ENCODE data around the gene OR2T6. TPM values are rescaled to one million over a fixed set of nuclear protein-coding genes. Genes with fewer than 3 reads are reported as not detected.
A peak's percentile ranks its signal among the peaks of the same experiment; 100 is the strongest.

The OR2T6 gene
- not detected for total RNA-seq

- H3K4me3 Mint-ChIP-seq = no peak within 1 kb of the TSS
- ATAC-seq = no peak
- H3K4me1 Mint-ChIP-seq (ENCODE audit: low read depth) = no peaks in the 10 kb centered on the region
- H3K36me3 Mint-ChIP-seq (ENCODE audit: low read depth) = no peaks in the 10 kb centered on the region
- H3K27me3 Mint-ChIP-seq (ENCODE audit: low read depth) = no peaks in the 10 kb centered on the region
- no peak within 1 kb of the TSS for H3K27ac Mint-ChIP-seq
- POLR2A ChIA-PET = no interaction called here
- CTCF ChIA-PET = no interaction called here
- no peaks in the 10 kb centered on the region for H3K9me3 Mint-ChIP-seq (ENCODE audit: insufficient read depth)
- no peak for DNase-seq
These were observed at the start of gene OR2T6 for GRCh38 chr1:248375446-248375845. Gene OR2T6 (plus strand): TSS chr1:248375746. CDS start chr1:248387609, 11,863 bp downstream.

GRCh38 chr1:248343451-248343850, 32.1 kb upstream of the OR2T6 start:
- H3K27ac Mint-ChIP-seq = no peak overlapping the region
- no peaks in the 10 kb centered on the region for H3K4me1 Mint-ChIP-seq (ENCODE audit: low read depth)
- no peak overlapping the region for H3K4me3 Mint-ChIP-seq
- ChIA-PET POLR2A (no interaction called here), CTCF (no interaction called here)
- no peak for ATAC-seq
- H3K36me3 Mint-ChIP-seq (ENCODE audit: low read depth) = no peaks in the 10 kb centered on the region
- H3K9me3 Mint-ChIP-seq (ENCODE audit: insufficient read depth) = no peaks in the 10 kb centered on the region
- no peaks in the 10 kb centered on the region for H3K27me3 Mint-ChIP-seq (ENCODE audit: low read depth)
- no peak for DNase-seq

- DNase-seq = no peak
- Mint-ChIP-seq H3K9me3 (ENCODE audit: insufficient read depth) (no peaks in the 10 kb centered on the region), H3K27me3 (ENCODE audit: low read depth) (no peaks in the 10 kb centered on the region), H3K4me3 (no peak within 1 kb of the TSS), H3K4me1 (ENCODE audit: low read depth) (no peaks in the 10 kb centered on the region), H3K36me3 (ENCODE audit: low read depth) (no peaks in the 10 kb centered on the region), H3K27ac (no peak within 1 kb of the TSS)
- ChIA-PET POLR2A (no interaction called here), CTCF (no interaction called here)
- ATAC-seq = no peak
These were observed 27.1 kb upstream of the OR2T6 start, which contains the start of gene OR14C36 for GRCh38 chr1:248348475-248348874. Gene OR14C36 (plus strand): TSS chr1:248348775. CDS start chr1:248348775, 0 bp downstream.

GRCh38 chr1:248359415-248359814, 16.1 kb upstream of the OR2T6 start:
- Mint-ChIP-seq H3K27ac (no peak overlapping the region), H3K9me3 (ENCODE audit: insufficient read depth) (no peaks in the 10 kb centered on the region), H3K4me3 (no peak overlapping the region), H3K27me3 (ENCODE audit: low read depth) (no peaks in the 10 kb centered on the region), H3K36me3 (ENCODE audit: low read depth) (no peaks in the 10 kb centered on the region), H3K4me1 (ENCODE audit: low read depth) (no peaks in the 10 kb centered on the region)
- ChIA-PET CTCF (no interaction called here), POLR2A (no interaction called here)
- DNase-seq = no peak
- no peak for ATAC-seq

GRCh38 chr1:248361121-248361715, 14.3 kb upstream of the OR2T6 start, which contains the start of gene OR2T4:
Gene OR2T4 (plus strand): TSS chr1:248361665. CDS start chr1:248361665, 0 bp downstream.
- Mint-ChIP-seq H3K9me3 (ENCODE audit: insufficient read depth) (no peaks in the 10 kb centered on the region), H3K4me3 (no peak within 1 kb of the TSS), H3K4me1 (ENCODE audit: low read depth) (no peaks in the 10 kb centered on the region), H3K27ac (no peak within 1 kb of the TSS), H3K27me3 (ENCODE audit: low read depth) (no peaks in the 10 kb centered on the region), H3K36me3 (ENCODE audit: low read depth) (no peaks in the 10 kb centered on the region)
- DNase-seq (no peak), ATAC-seq (no peak)
- ChIA-PET POLR2A (no interaction called here), CTCF (no interaction called here)

GRCh38 chr1:248366609-248367008, 8.9 kb upstream of the OR2T6 start:
- CTCF ChIA-PET = interaction anchor here (0.8 kb wide), 1 partner anchor 123 kb away, joined by 4 read pairs; no protein-coding TSS in a partner anchor
- no peaks in the 10 kb centered on the region for H3K9me3 Mint-ChIP-seq (ENCODE audit: insufficient read depth)
- H3K27ac Mint-ChIP-seq = no peak overlapping the region
- DNase-seq (no peak), ATAC-seq (no peak)
- no peak overlapping the region for H3K4me3 Mint-ChIP-seq
- no peaks in the 10 kb centered on the region for H3K27me3 Mint-ChIP-seq (ENCODE audit: low read depth)
- no peaks in the 10 kb centered on the region for H3K36me3 Mint-ChIP-seq (ENCODE audit: low read depth)
- POLR2A ChIA-PET = no interaction called here
- H3K4me1 Mint-ChIP-seq (ENCODE audit: low read depth) = no peaks in the 10 kb centered on the region

- Mint-ChIP-seq H3K4me1 (ENCODE audit: low read depth) (no peaks in the 10 kb centered on the region), H3K27ac (no peak overlapping the region), H3K27me3 (ENCODE audit: low read depth) (no peaks in the 10 kb centered on the region), H3K4me3 (no peak overlapping the region), H3K36me3 (ENCODE audit: low read depth) (no peaks in the 10 kb centered on the region), H3K9me3 (ENCODE audit: insufficient read depth) (no peaks in the 10 kb centered on the region)
- ChIA-PET POLR2A (no interaction called here), CTCF (no interaction called here)
- DNase-seq (peak; percentile 22), ATAC-seq (peak; percentile 33)
These were observed 3.2 kb upstream of the OR2T6 start for GRCh38 chr1:248372394-248372793.

- no peak for ATAC-seq
- POLR2A ChIA-PET = no interaction called here
- H3K27ac Mint-ChIP-seq = no peak overlapping the region
- CTCF ChIA-PET = no interaction called here
- no peaks in the 10 kb centered on the region for H3K4me1 Mint-ChIP-seq (ENCODE audit: low read depth)
- H3K4me3 Mint-ChIP-seq = no peak overlapping the region
- H3K36me3 Mint-ChIP-seq (ENCODE audit: low read depth) = no peaks in the 10 kb centered on the region
- no peaks in the 10 kb centered on the region for H3K9me3 Mint-ChIP-seq (ENCODE audit: insufficient read depth)
- H3K27me3 Mint-ChIP-seq (ENCODE audit: low read depth) = no peaks in the 10 kb centered on the region
- DNase-seq = no peak
These were observed 1.8 kb upstream of the OR2T6 start for GRCh38 chr1:248373761-248374160.

GRCh38 chr1:248376916-248377315, 1.4 kb downstream of the OR2T6 start:
- H3K9me3 Mint-ChIP-seq (ENCODE audit: insufficient read depth) = no peaks in the 10 kb centered on the region
- ATAC-seq = no peak
- POLR2A ChIA-PET = no interaction called here

GRCh38 chr1:248380854-248381253, 5.3 kb downstream of the OR2T6 start:
- ATAC-seq = no peak
- H3K27me3 Mint-ChIP-seq (ENCODE audit: low read depth) = no peaks in the 10 kb centered on the region
- H3K9me3 Mint-ChIP-seq (ENCODE audit: insufficient read depth) = no peaks in the 10 kb centered on the region
- no peak for DNase-seq
- H3K4me3 Mint-ChIP-seq = no peak overlapping the region
- no peaks in the 10 kb centered on the region for H3K4me1 Mint-ChIP-seq (ENCODE audit: low read depth)
- no peak overlapping the region for H3K27ac Mint-ChIP-seq
- POLR2A ChIA-PET = no interaction called here
- CTCF ChIA-PET = no interaction called here
- no peaks in the 10 kb centered on the region for H3K36me3 Mint-ChIP-seq (ENCODE audit: low read depth)

More at GRCh38 chr1:248376916-248377315, 1.4 kb downstream of the OR2T6 start:
- Mint-ChIP-seq H3K4me3 (no peak overlapping the region), H3K4me1 (ENCODE audit: low read depth) (no peaks in the 10 kb centered on the region), H3K36me3 (ENCODE audit: low read depth) (no peaks in the 10 kb centered on the region), H3K27ac (no peak overlapping the region), H3K27me3 (ENCODE audit: low read depth) (no peaks in the 10 kb centered on the region)
- DNase-seq = no peak
- CTCF ChIA-PET = no interaction called here

GRCh38 chr1:248388426-248388825, 12.9 kb downstream of the OR2T6 start:
- POLR2A ChIA-PET = no interaction called here
- Mint-ChIP-seq H3K9me3 (ENCODE audit: insufficient read depth) (no peaks in the 10 kb centered on the region), H3K4me1 (ENCODE audit: low read depth) (no peaks in the 10 kb centered on the region), H3K36me3 (ENCODE audit: low read depth) (no peaks in the 10 kb centered on the region), H3K4me3 (no peak overlapping the region), H3K27ac (no peak overlapping the region), H3K27me3 (ENCODE audit: low read depth) (peaks cover 4% of the 10 kb centered on the region)
- CTCF ChIA-PET = no interaction called here
- ATAC-seq (no peak), DNase-seq (no peak)

GRCh38 chr1:248393050-248393449, 17.5 kb downstream of the OR2T6 start:
- Mint-ChIP-seq H3K4me1 (ENCODE audit: low read depth) (no peaks in the 10 kb centered on the region), H3K36me3 (ENCODE audit: low read depth) (no peaks in the 10 kb centered on the region), H3K27me3 (ENCODE audit: low read depth) (peaks cover 8% of the 10 kb centered on the region), H3K27ac (no peak overlapping the region), H3K4me3 (no peak overlapping the region), H3K9me3 (ENCODE audit: insufficient read depth) (no peaks in the 10 kb centered on the region)
- CTCF ChIA-PET = no interaction called here
- DNase-seq (no peak), ATAC-seq (no peak)
- POLR2A ChIA-PET = no interaction called here

- POLR2A ChIA-PET = no interaction called here
- DNase-seq = no peak
- ATAC-seq = no peak
- no peaks in the 10 kb centered on the region for H3K27me3 Mint-ChIP-seq (ENCODE audit: low read depth)
- CTCF ChIA-PET = no interaction called here
- no peaks in the 10 kb centered on the region for H3K36me3 Mint-ChIP-seq (ENCODE audit: low read depth)
- H3K4me3 Mint-ChIP-seq = no peak within 1 kb of the TSS
- H3K9me3 Mint-ChIP-seq (ENCODE audit: insufficient read depth) = peaks cover 3% of the 10 kb centered on the region
- no peak within 1 kb of the TSS for H3K27ac Mint-ChIP-seq
- peaks cover 16% of the 10 kb centered on the region for H3K4me1 Mint-ChIP-seq (ENCODE audit: low read depth)
These were observed 27.2 kb downstream of the OR2T6 start, which contains the start of gene OR2T1 for GRCh38 chr1:248402748-248403147. Gene OR2T1 (plus strand): TSS chr1:248403048. CDS start chr1:248406148, 3,100 bp downstream.

Measured in activated CD8-positive, alpha-beta T cell treated with anti-CD3 and anti-CD28 coated beads, Interleukin-2, amount 10 ng/mL, durations not matched to agents 7 days and 5 days (primary cell).